Measurements from ENCODE around the gene VTA1. TPM values are rescaled to one million over a fixed set of nuclear protein-coding genes. Genes with fewer than 3 reads are reported as not detected.

VTA1 gene
- total and polyA plus RNA-seq, 2 of the 8 experiments (the other 6 are each of a cell fraction or from before 2014, with no cell fraction given), result 63.6 to 67.0 TPM

- DNase-seq (ENCODE audit: low read depth in 1 of 2, low spot score in 2 of 2) (no peak), FAIRE-seq (no peak)
- Histone ChIP-seq H3K27me3 (replicated peaks in 1 of 4; ENCODE audit: control insufficient read depth in 3 of 4, extremely low read depth in 1 of 4, insufficient read depth in 3 of 4, low read length in 3 of 4) (no peaks in the 10 kb centered on the region), H2BK15ac (ENCODE audit: low read length) (no peak overlapping the region), H3K4ac (replicated peaks; ENCODE audit: insufficient read length, low read depth, low read length) (no peak overlapping the region), H3K4me3 (ENCODE audit: extremely low read depth in 1 of 4, insufficient read depth in 2 of 4, low read depth in 3 of 4, low read length in 4 of 4) (no peak overlapping the region), H3K56ac (replicated peaks; ENCODE audit: insufficient read length, low read depth, low read length) (no peak overlapping the region), H3K27ac (ENCODE audit: low read depth, low read length) (no peak overlapping the region), H3K23me2 (ENCODE audit: low read depth, low read length) (no peaks in the 10 kb centered on the region), H4K5ac (ENCODE audit: insufficient read length, low read depth, low read length) (no peak overlapping the region), H3K4me1 (replicated peaks in 1 of 4; ENCODE audit: control insufficient read depth in 3 of 4, insufficient read depth in 4 of 4, low read length in 3 of 4) (no peaks in the 10 kb centered on the region), H3K18ac (ENCODE audit: extremely low read depth, low read length) (no peak overlapping the region), H2BK12ac (ENCODE audit: low read depth, low read length) (no peak overlapping the region), H3K79me1 (ENCODE audit: low read depth, low read length) (no peaks in the 10 kb centered on the region), H4K20me1 (replicated peaks in 1 of 2; ENCODE audit: control insufficient read depth in 1 of 2, insufficient read depth in 2 of 2, low read length in 2 of 2) (no peaks in the 10 kb centered on the region), H2BK20ac (ENCODE audit: low read length) (no peak overlapping the region), H3K36me3 (ENCODE audit: control insufficient read depth in 2 of 4, insufficient read depth in 4 of 4, low read length in 3 of 4) (no peaks in the 10 kb centered on the region), H3K9me3 (ENCODE audit: insufficient read depth in 2 of 2, low read depth in 1 of 2, low read length in 1 of 2) (0 out of 4 replicates have a peak, but pooled peaks cover 0 to 3% of the 10 kb centered on the region in 2 experiments), H4K8ac (ENCODE audit: extremely low read depth, insufficient read depth, low read length) (no peak overlapping the region), H2AFZ (ENCODE audit: low read length) (peak overlapping the region; percentile 49), H3K4me2 (ENCODE audit: insufficient read depth in 1 of 2, low read depth in 2 of 2, low read length in 2 of 2) (no peak overlapping the region), H2BK5ac (ENCODE audit: low read depth, low read length) (no peak overlapping the region), H3K9ac (replicated peaks in 1 of 4; ENCODE audit: extremely low read depth in 1 of 4, low read depth in 3 of 4, low read length in 3 of 4) (no peak overlapping the region), H3K14ac (ENCODE audit: insufficient read length) (no peak overlapping the region), H4K91ac (replicated peaks; ENCODE audit: insufficient read length, low read length) (no peak overlapping the region), H2BK120ac (replicated peaks; ENCODE audit: low read depth, low read length) (no peak overlapping the region), H3K79me2 (ENCODE audit: control insufficient read depth in 1 of 2, insufficient read depth in 2 of 2, low read length in 2 of 2) (no peaks in the 10 kb centered on the region), H2AK5ac (ENCODE audit: low read depth, low read length) (no peak overlapping the region), H3K23ac (ENCODE audit: insufficient read length) (no peak overlapping the region)
- WGBS, 2 experiments (ENCODE audit: extremely low coverage in 1 of 2, insufficient coverage in 1 of 2, insufficient read length in 1 of 2, insufficient replicate concordance in 2 of 2, low coverage in 1 of 2, low lambda C conversion rate in 2 of 2, missing lambda C conversion rate in 1 of 2), result 74% methylated on average over 3 of the region's 3 CpGs; no CpG with 5 or more reads in 1 of the 2 experiments
- ChIA-PET POLR2A (ENCODE audit: partially characterized antibody) (no interaction called here), CTCF (ENCODE audit: partially characterized antibody) (interaction anchor here (1.7 kb wide), 1 partner anchor 17 kb away, joined by 10 read pairs; no protein-coding TSS in a partner anchor)
- TF ChIP-seq GTF2F1 (IDR thresholded peaks at IDR 0.05; ENCODE audit: borderline replicate concordance, low read depth, low read length) (no peak), CTCF (IDR thresholded peaks at IDR 0.05; ENCODE audit: control extremely low read depth in 1 of 3, insufficient read depth in 1 of 3, low read depth in 1 of 3, low read length in 3 of 3) (no peak), MAX (IDR thresholded peaks at IDR 0.05) (no peak), CBX8 (IDR thresholded peaks at IDR 0.05; ENCODE audit: borderline replicate concordance, low read depth, low read length) (no peak), SIX5 (IDR thresholded peaks at IDR 0.05; ENCODE audit: low read depth, low read length) (no peak), TCF12 (IDR thresholded peaks at IDR 0.05; ENCODE audit: low read depth, low read length) (no peak), TAF1 (IDR thresholded peaks at IDR 0.05; ENCODE audit: low read depth, low read length) (no peak), ZNF274 (IDR thresholded peaks at IDR 0.05; ENCODE audit: borderline replicate concordance, extremely low read depth, low read length) (no peak), BRCA1 (IDR thresholded peaks at IDR 0.05; ENCODE audit: low read depth, low read length) (no peak), POLR2AphosphoS5 (IDR thresholded peaks at IDR 0.05; ENCODE audit: low read depth, low read length) (no peak), EZH2 (IDR thresholded peaks at IDR 0.05; ENCODE audit: low read depth, low read length, severe bottlenecking) (no peak), BACH1 (IDR thresholded peaks at IDR 0.05; ENCODE audit: low read length) (no peak), NRF1 (IDR thresholded peaks at IDR 0.05; ENCODE audit: low read depth, low read length) (no peak)
Observed at GRCh38 chr6:142249266-142249665, 102.2 kb downstream of the VTA1 start.

Measured in H1 (cell line).